GM18517 (cell line): ENCODE measurements around the gene RUNDC3A.
"Not testable (repeated sequence)": the region's sequence is repeated elsewhere in the genome, so short reads cannot be mapped to it uniquely, and the experiment has no call there.

Experiments
- ATAC-seq: cut with Tn5 transposase; IDR thresholded peaks from one replicate; pipeline ENCODE4 v1.9.1; 2021; ENCODE audit warnings: mild to moderate bottlenecking, moderate library complexity; ENCODE audit not compliant: unreplicated experiment

The RUNDC3A gene

GRCh38 chr17:44356241-44356640 is 47.8 kb downstream of the RUNDC3A start:
- ATAC-seq = no peak

GRCh38 chr17:44358066-44358465 is 49.7 kb downstream of the RUNDC3A start:
- no peak for ATAC-seq

- ATAC-seq = no peak
These were observed 50.6 kb downstream of the RUNDC3A start for GRCh38 chr17:44359006-44359405.

- no peak for ATAC-seq
These were observed 51.2 kb downstream of the RUNDC3A start for GRCh38 chr17:44359458-44360143.

- no peak for ATAC-seq
These were observed 51.7 kb downstream of the RUNDC3A start for GRCh38 chr17:44360144-44360533.

GRCh38 chr17:44360826-44361225 is 52.4 kb downstream of the RUNDC3A start:
- no peak for ATAC-seq

DNA sequence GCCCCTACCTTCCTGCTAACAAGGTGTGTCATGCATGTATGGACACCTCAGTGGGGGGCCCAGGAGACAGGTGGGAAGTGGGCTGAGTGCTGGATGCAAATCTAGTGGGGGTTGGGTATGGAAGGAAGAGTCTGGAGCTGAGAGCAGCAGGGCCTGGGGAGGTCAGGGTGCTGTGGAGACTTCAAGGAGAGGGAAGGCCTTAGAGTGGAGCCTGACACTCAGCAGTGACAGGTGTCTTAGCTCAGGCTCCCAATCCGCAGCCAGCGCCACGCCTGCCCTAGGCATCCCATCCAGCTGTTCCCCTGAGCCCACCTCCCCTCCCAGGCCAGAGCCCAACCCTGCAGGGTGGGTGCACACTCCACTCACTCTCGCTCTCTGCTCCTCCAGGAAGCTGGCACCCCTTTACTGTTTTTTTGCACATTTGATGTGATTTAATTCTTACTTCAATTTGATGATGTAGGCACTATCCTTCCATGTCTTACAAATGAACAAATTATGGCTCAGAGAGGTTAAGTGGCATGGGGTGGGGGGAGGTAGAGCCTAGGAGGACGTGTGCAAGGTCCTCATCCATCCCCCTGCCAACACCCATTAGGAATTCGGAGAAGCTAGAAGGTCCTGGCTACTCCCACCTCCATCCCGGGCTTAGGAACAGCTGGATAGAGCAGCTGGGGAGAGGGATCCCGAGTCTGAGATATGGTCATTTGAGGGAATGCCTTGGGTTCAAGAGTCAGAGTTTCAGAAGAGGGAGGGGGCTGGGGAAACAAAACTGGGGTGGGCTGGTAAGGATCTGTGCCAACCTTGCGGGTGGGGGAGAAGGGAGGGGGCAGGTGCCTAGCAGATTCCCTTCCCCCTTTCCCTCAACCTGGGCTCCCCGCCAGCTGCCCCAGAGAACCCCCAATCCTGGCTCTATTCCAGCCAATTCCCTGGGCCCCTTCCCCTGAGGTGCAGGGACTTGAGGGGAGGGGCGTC is 53.2 kb downstream of the RUNDC3A start:
- no peak for ATAC-seq

GRCh38 chr17:44362459-44362948 is 54.1 kb downstream of the RUNDC3A start:
- ATAC-seq = no peak

GRCh38 chr17:44362949-44363612 is 54.7 kb downstream of the RUNDC3A start:
- ATAC-seq = no peak

GRCh38 chr17:44363613-44364159 is 55.3 kb downstream of the RUNDC3A start, which contains the start of gene FAM171A2:
FAM171A2 (minus strand) TSS chr17:44363853; CDS start chr17:44363714, 139 bp downstream.
- ATAC-seq = no peak

- not testable (repeated sequence) for ATAC-seq
These were observed 56.6 kb downstream of the RUNDC3A start for GRCh38 chr17:44365051-44365450.

- ATAC-seq = no peak
These were observed 59.0 kb downstream of the RUNDC3A start for GRCh38 chr17:44367231-44367979.
